Endothelial cell of umbilical vein (primary cell): ENCODE data around the gene CDK19. TPM values are rescaled to one million over a fixed set of nuclear protein-coding genes. Genes with fewer than 3 reads are reported as not detected.

ENCODE experiments used
- BruUV-seq: library from RNA; stranded (reverse); fragments of 400-500 nt; replicated peaks from 2 replicates; lab custom pipeline; 2021; lab: Mats Ljungman, UMichigan
- CTCF ChIA-PET: fragments of 300-600, 350-600 bp; sonication (Branson Sonifier 250); formaldehyde crosslinking; loops from one replicate; lab custom pipeline; 2021; ENCODE audit warnings: antibody characterized with exemption, inconsistent platforms; lab: Charles Lee
- POLR2A ChIA-PET: fragments of 300-600, 350-600 bp; sonication (Branson Sonifier 250); formaldehyde crosslinking; loops from one replicate; lab custom pipeline; 2021; ENCODE audit warnings: antibody characterized with exemption, inconsistent platforms; lab: Charles Lee
- DNase-seq: peaks from one replicate; pipeline ENCODE4 v3.0.0-alpha.2; 2011; ENCODE audit warnings: low read depth, low spot score
- FAIRE-seq: peaks from 2 replicates; lab custom pipeline; 2011; peaks lifted over from hg19 to GRCh38; lab: Jason Lieb, UNC
- H2AFZ ChIP-seq: 2 replicates; pipeline ENCODE4 v1.6.0; 2012; ENCODE audit warnings: low read depth, low read length, control low read depth, inconsistent platforms
- H3K27ac ChIP-seq: 2 replicates; pipeline ENCODE4 v1.5.1; 2011; ENCODE audit warnings: low read depth, mild to moderate bottlenecking, control low read depth, low read length, moderate library complexity; ENCODE audit not compliant: insufficient read depth
- H3K27me3 ChIP-seq, 2 experiments: 2 replicates each; pipeline versions ENCODE4 v1.6.0 to v1.6.1; 2011; ENCODE audit warnings: low read length in 2 of 2, mixed read lengths in 1 of 2; ENCODE audit not compliant: control insufficient read depth in 2 of 2, insufficient read depth in 2 of 2
- H3K36me3 ChIP-seq, 2 experiments: 2 replicates in 1 of 2; 3 replicates in 1 of 2; pipeline ENCODE4 v1.5.1; 2011; ENCODE audit warnings: low read length in 2 of 2, mild to moderate bottlenecking in 1 of 2, moderate library complexity in 1 of 2; ENCODE audit not compliant: control insufficient read depth in 2 of 2, insufficient read depth in 2 of 2; ENCODE audit errors: extremely low read depth in 1 of 2
- H3K4me1 ChIP-seq: 3 replicates; pipeline ENCODE4 v1.5.1; 2011; ENCODE audit warnings: mild to moderate bottlenecking, low read length; ENCODE audit not compliant: control insufficient read depth, insufficient read depth; ENCODE audit errors: extremely low read depth
- H3K4me2 ChIP-seq: 2 replicates; pipeline ENCODE4 v1.6.1; 2011; ENCODE audit warnings: low read length, control low read depth, mixed read lengths; ENCODE audit not compliant: insufficient read depth
- H3K4me3 ChIP-seq, 3 experiments: fragments of 200-600 bp in 1 of 3; sonication (generic), shearing (Covaris generic) in 1 of 3; replicated peaks in 1 of 3; 2 replicates each; pipeline ENCODE4 v1.5.1; 2011 to 2016; ENCODE audit warnings: control low read depth in 3 of 3, low read length in 3 of 3, mild to moderate bottlenecking in 2 of 3, inconsistent platforms in 1 of 3, low read depth in 1 of 3, moderate library complexity in 1 of 3; ENCODE audit not compliant: insufficient read depth in 1 of 3
- H3K79me2 ChIP-seq: 2 replicates; pipeline ENCODE4 v1.6.0; 2012; ENCODE audit warnings: low read length, inconsistent platforms; ENCODE audit not compliant: control insufficient read depth, insufficient read depth
- H3K9ac ChIP-seq: replicated peaks from 2 replicates; pipeline ENCODE3; 2011; ENCODE audit warnings: low read length, control low read depth; ENCODE audit not compliant: insufficient read depth; ENCODE audit errors: extremely low read depth
- H3K9me1 ChIP-seq: replicated peaks from 3 replicates; pipeline ENCODE4 v1.6.0; 2011; ENCODE audit warnings: mild to moderate bottlenecking, low read length; ENCODE audit not compliant: control insufficient read depth, insufficient read depth; ENCODE audit errors: extremely low read depth
- H3K9me3 ChIP-seq: replicated peaks from 2 replicates; pipeline ENCODE4 v1.5.1; 2012; ENCODE audit warnings: low read length, inconsistent platforms; ENCODE audit not compliant: control insufficient read depth, insufficient read depth
- H4K20me1 ChIP-seq: replicated peaks from 2 replicates; pipeline ENCODE3; 2011; ENCODE audit warnings: mild to moderate bottlenecking, low read length; ENCODE audit not compliant: control insufficient read depth, insufficient read depth; ENCODE audit errors: extremely low read depth
- EZH2 ChIP-seq: IDR thresholded peaks from 2 replicates; pipeline ENCODE4 v1.6.1; 2012; ENCODE audit warnings: borderline replicate concordance, low read depth, mild to moderate bottlenecking, moderate library complexity, low read length, inconsistent platforms; ENCODE audit not compliant: severe bottlenecking
- FOS ChIP-seq: IDR thresholded peaks from 2 replicates; pipeline ENCODE4 v1.6.1; 2011; ENCODE audit warnings: mild to moderate bottlenecking, low read length, moderate library complexity, borderline replicate concordance; ENCODE audit not compliant: insufficient read depth
- GATA2 ChIP-seq: IDR thresholded peaks from 2 replicates; pipeline ENCODE4 v1.7.0; 2011; ENCODE audit warnings: low read depth, mild to moderate bottlenecking, moderate library complexity, mixed read lengths, low read length; ENCODE audit not compliant: insufficient read length, insufficient read depth
- JUN ChIP-seq: IDR thresholded peaks from 2 replicates; pipeline ENCODE4 v1.6.1; 2011; ENCODE audit warnings: borderline replicate concordance, low read depth; ENCODE audit not compliant: insufficient read length, insufficient read depth
- MYC ChIP-seq: IDR thresholded peaks from one replicate; pipeline ENCODE4 v1.6.1; 2011; ENCODE audit warnings: mild to moderate bottlenecking, low read depth, low read length
- POLR2A ChIP-seq: IDR thresholded peaks from 2 replicates; pipeline ENCODE4 v1.6.1; 2012; ENCODE audit warnings: low read depth, mild to moderate bottlenecking, control low read depth, low read length
- POLR2AphosphoS5 ChIP-seq: IDR thresholded peaks from 2 replicates; pipeline ENCODE4 v1.6.1; 2012; ENCODE audit warnings: low read depth, mild to moderate bottlenecking, control low read depth, low read length, moderate library complexity; ENCODE audit not compliant: insufficient read depth
- dilution Hi-C: fragments of 300-500 bp; cut with MboI; formaldehyde crosslinking; loops from one replicate; pipeline ENCODE4 v1.15.0; 2019; ENCODE audit warnings: low sequenced_read_pairs; ENCODE audit not compliant: extremely low pct_ligation_motif_present
- intact Hi-C: fragments of 100-400 bp; cut with micrococcal nuclease; formaldehyde crosslinking; loops from one replicate; pipeline ENCODE4 v1.10.0; 2022
- polyA plus RNA-seq, 4 experiments: library from polyadenylated mRNA; depleted of rRNA in 3 of 4; stranded (reverse) in 3 of 4; unstranded in 1 of 4; fragments of >200 nt; gene quantifications; 2 replicates each; pipeline versions ENCODE4 v1.2.1 to v1.2.3, GENCODE V29; 2011 to 2012; ENCODE audit warnings: missing spikeins in 1 of 4
- total RNA-seq: library from RNA; stranded (reverse); gene quantifications from 2 replicates; pipeline ENCODE4 v1.2.3, GENCODE V29; 2021
- TF ChIP-seq, protein P1 (sequence below): IDR thresholded peaks from 2 replicates; pipeline ENCODE4 v1.6.1; 2011; ENCODE audit not compliant: insufficient read depth, insufficient read length
- TF ChIP-seq, protein P2 (sequence below), 2 donors: IDR thresholded peaks; 1 replicate in 1 of 2; 2 replicates in 1 of 2; pipeline ENCODE4 v1.5.1; 2011; ENCODE audit warnings: low read length in 2 of 2, mild to moderate bottlenecking in 2 of 2, moderate library complexity in 2 of 2, control low read depth in 1 of 2, inconsistent platforms in 1 of 2, low read depth in 1 of 2; ENCODE audit not compliant: insufficient read depth in 1 of 2; ENCODE audit errors: extremely low read depth in 1 of 2

Gene CDK19
- total and polyA plus RNA-seq, 2 donors (not counting 3 experiments of a cell fraction or from before 2014, with no cell fraction given), result 4.6 to 12.1 TPM

DNA sequence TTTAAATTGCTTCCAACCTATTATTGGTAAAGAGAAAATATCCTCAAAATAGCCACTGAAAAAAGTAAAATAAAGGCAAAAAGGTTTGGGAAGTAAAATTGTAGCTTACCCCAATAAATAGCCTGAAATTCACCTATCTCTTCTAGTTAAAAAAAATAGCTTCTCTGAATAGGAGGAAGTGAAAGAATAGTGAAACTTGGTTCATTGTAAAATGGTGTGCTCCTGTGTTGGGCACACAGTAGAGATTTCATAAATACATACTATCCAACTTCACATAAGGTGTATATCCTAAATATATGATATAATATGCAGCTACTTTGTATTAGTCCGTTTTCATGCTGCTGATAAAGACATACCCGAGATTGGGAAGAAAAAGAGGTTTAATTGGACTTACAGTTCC is 45.3 kb downstream of the CDK19 start:
- no peaks in the 10 kb centered on the region for H3K4me1 ChIP-seq
- no peak for DNase-seq
- H3K27me3 ChIP-seq, result no peaks in the 10 kb centered on the region
- H3K36me3 ChIP-seq, result no peaks in the 10 kb centered on the region
- CTCF ChIA-PET, result no interaction called here
- no peaks in the 10 kb centered on the region for H3K79me2 ChIP-seq
- POLR2A ChIA-PET, result no interaction called here
- FAIRE-seq, result no peak
- TF ChIP-seq EZH2, result no peak
- TF ChIP-seq POLR2A, result no peak
- no peak for TF ChIP-seq GATA2
- TF ChIP-seq JUN, result no peak
- no peak for TF ChIP-seq POLR2AphosphoS5
- no peak for TF ChIP-seq FOS
- TF ChIP-seq MYC, result no peak
- TF ChIP-seq, protein P1, sequence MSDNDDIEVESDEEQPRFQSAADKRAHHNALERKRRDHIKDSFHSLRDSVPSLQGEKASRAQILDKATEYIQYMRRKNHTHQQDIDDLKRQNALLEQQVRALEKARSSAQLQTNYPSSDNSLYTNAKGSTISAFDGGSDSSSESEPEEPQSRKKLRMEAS, result no peak
- TF ChIP-seq, protein P2, sequence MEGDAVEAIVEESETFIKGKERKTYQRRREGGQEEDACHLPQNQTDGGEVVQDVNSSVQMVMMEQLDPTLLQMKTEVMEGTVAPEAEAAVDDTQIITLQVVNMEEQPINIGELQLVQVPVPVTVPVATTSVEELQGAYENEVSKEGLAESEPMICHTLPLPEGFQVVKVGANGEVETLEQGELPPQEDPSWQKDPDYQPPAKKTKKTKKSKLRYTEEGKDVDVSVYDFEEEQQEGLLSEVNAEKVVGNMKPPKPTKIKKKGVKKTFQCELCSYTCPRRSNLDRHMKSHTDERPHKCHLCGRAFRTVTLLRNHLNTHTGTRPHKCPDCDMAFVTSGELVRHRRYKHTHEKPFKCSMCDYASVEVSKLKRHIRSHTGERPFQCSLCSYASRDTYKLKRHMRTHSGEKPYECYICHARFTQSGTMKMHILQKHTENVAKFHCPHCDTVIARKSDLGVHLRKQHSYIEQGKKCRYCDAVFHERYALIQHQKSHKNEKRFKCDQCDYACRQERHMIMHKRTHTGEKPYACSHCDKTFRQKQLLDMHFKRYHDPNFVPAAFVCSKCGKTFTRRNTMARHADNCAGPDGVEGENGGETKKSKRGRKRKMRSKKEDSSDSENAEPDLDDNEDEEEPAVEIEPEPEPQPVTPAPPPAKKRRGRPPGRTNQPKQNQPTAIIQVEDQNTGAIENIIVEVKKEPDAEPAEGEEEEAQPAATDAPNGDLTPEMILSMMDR (IDR thresholded peaks at IDR 0.05; ENCODE audit: extremely low read depth in 1 of 2, insufficient read depth in 1 of 2, low read depth in 1 of 2, low read length in 2 of 2), result no peak
- intact Hi-C loops, result no loop called here
- no TSS peak for BruUV-seq
- H3K4me3 ChIP-seq, result no peak overlapping the region
- no peak overlapping the region for H3K9ac ChIP-seq
- H3K9me3 ChIP-seq, result no peaks in the 10 kb centered on the region
- dilution Hi-C loops, result no loop called here
- H3K9me1 ChIP-seq, result no peaks in the 10 kb centered on the region
- no peak overlapping the region for H3K4me2 ChIP-seq
- no peaks in the 10 kb centered on the region for H4K20me1 ChIP-seq
- no peak overlapping the region for H2AFZ ChIP-seq
- H3K27ac ChIP-seq, result no peak overlapping the region
